T-cell (primary cell): ENCODE results near the gene ASNS. TPM values are rescaled to one million over a fixed set of nuclear protein-coding genes. Genes with fewer than 3 reads are reported as not detected.
"Not testable (repeated sequence)": the region's sequence is repeated elsewhere in the genome, so short reads cannot be mapped to it uniquely, and the experiment has no call there.

Experiments
- ATAC-seq, 4 experiments: fragments of 200-7000 bp in 3 of 4; fragments of 150-1000 bp in 1 of 4; cut with Tn5 transposase; replicated peaks in 1 of 4; 1 replicate in 3 of 4; 2 replicates in 1 of 4; pipeline ENCODE4 v1.10.0; 2021; ENCODE audit warnings: moderate library complexity in 3 of 4, mild to moderate bottlenecking in 2 of 4, moderate number of reproducible peaks in 1 of 4
- CTCF ChIA-PET, 2 donors: fragments of 300-600 bp; sonication (Branson Sonifier 250); formaldehyde crosslinking; loops; one replicate each; lab custom pipeline; 2022; ENCODE audit warnings: antibody characterized with exemption in 2 of 2; lab: Charles Lee
- POLR2A ChIA-PET, 2 donors: fragments of 300-600 bp; sonication (Branson Sonifier 250); formaldehyde crosslinking; loops; one replicate each; lab custom pipeline; 2022; ENCODE audit warnings: antibody characterized with exemption in 2 of 2; lab: Charles Lee
- DNase-seq, 35 experiments: peaks; one replicate each; pipeline versions ENCODE4 v3.0.0 to v3.0.0-alpha.2; 2013 to 2023
- H3K27ac ChIP-seq: one replicate; pipeline ENCODE4 v1.5.1; 2013; ENCODE audit warnings: low read length
- H3K27me3 ChIP-seq, 2 experiments: replicated peaks in 1 of 2; 1 replicate in 1 of 2; 2 replicates in 1 of 2; pipeline versions ENCODE4 v1.6.1 to v1.7.0; 2013; ENCODE audit warnings: low read length in 1 of 2, mixed read lengths in 1 of 2; ENCODE audit not compliant: control insufficient read depth in 2 of 2, insufficient read depth in 2 of 2; ENCODE audit errors: extremely low read depth in 1 of 2
- H3K36me3 ChIP-seq, 2 donors: 1 replicate in 1 of 2; 2 replicates in 1 of 2; pipeline versions ENCODE4 v1.6.1 to v1.7.0; 2013; ENCODE audit warnings: low read length in 1 of 2; ENCODE audit not compliant: control insufficient read depth in 2 of 2, insufficient read depth in 1 of 2; ENCODE audit errors: extremely low read depth in 1 of 2
- H3K4me1 ChIP-seq, 2 experiments: 1 replicate in 1 of 2; 2 replicates in 1 of 2; pipeline versions ENCODE4 v1.6.1 to v1.7.0; 2013; ENCODE audit warnings: low read length in 2 of 2, mixed read lengths in 1 of 2; ENCODE audit not compliant: insufficient read depth in 2 of 2, control insufficient read depth in 1 of 2; ENCODE audit errors: extremely low read depth in 1 of 2
- H3K4me3 ChIP-seq, 2 donors: 1 replicate in 1 of 2; 2 replicates in 1 of 2; pipeline versions ENCODE4 v1.5.1 to v1.7.0; 2013; ENCODE audit warnings: mild to moderate bottlenecking in 2 of 2, low read length in 1 of 2, moderate library complexity in 1 of 2; ENCODE audit not compliant: control insufficient read depth in 1 of 2; ENCODE audit errors: extremely low read depth in 1 of 2
- H3K9me3 ChIP-seq: 2 replicates; pipeline ENCODE4 v1.7.0; 2013
- H3K27ac Mint-ChIP-seq, 2 donors: one replicate each; pipeline ENCODE4 v1.8.0; 2020 to 2021; ENCODE audit warnings: mild to moderate bottlenecking in 2 of 2, mixed read lengths in 2 of 2
- H3K27me3 Mint-ChIP-seq, 2 donors: one replicate each; pipeline ENCODE4 v1.8.0; 2021 to 2022; ENCODE audit warnings: mixed read lengths in 2 of 2
- H3K36me3 Mint-ChIP-seq: one replicate; pipeline ENCODE4 v1.8.0; 2021; ENCODE audit warnings: mixed read lengths
- H3K4me1 Mint-ChIP-seq, 3 donors: one replicate each; pipeline ENCODE4 v1.8.0; 2020 to 2022; ENCODE audit warnings: mixed read lengths in 3 of 3, mild to moderate bottlenecking in 1 of 3
- H3K4me3 Mint-ChIP-seq, 3 donors: one replicate each; pipeline ENCODE4 v1.8.0; 2020 to 2022; ENCODE audit warnings: mild to moderate bottlenecking in 3 of 3, mixed read lengths in 3 of 3, moderate library complexity in 3 of 3
- H3K9me3 Mint-ChIP-seq, 3 donors: one replicate each; pipeline ENCODE4 v1.8.0; 2020 to 2022; ENCODE audit warnings: mixed read lengths in 3 of 3
- WGBS: methylation state at CpG from one replicate; pipeline ENCODE4 v1.1.5; 2013; ENCODE audit warnings: missing lambda C conversion rate; ENCODE audit not compliant: insufficient coverage; 5-methylcytosine and 5-hydroxymethylcytosine counted together
- total RNA-seq, 35 experiments: library from RNA in 6 of 35; stranded (reverse) in 6 of 35; fragments of 120-200 nt in 1 of 35; gene quantifications; one replicate each; pipeline versions ENCODE4 v1.2.1 to v1.2.4 and lab custom pipeline; 2013 to 2026

ASNS gene
- total RNA-seq (10 to 100 TPM; 15.4 to 46.0 (median 27.7) TPM), total RNA-seq (lab: John Stamatoyannopoulos, UW) (0.88 to 14.7 (median 3.1) reads per million in 29 experiments)
- 21.2 TPM for total RNA-seq (2013)

DNA sequence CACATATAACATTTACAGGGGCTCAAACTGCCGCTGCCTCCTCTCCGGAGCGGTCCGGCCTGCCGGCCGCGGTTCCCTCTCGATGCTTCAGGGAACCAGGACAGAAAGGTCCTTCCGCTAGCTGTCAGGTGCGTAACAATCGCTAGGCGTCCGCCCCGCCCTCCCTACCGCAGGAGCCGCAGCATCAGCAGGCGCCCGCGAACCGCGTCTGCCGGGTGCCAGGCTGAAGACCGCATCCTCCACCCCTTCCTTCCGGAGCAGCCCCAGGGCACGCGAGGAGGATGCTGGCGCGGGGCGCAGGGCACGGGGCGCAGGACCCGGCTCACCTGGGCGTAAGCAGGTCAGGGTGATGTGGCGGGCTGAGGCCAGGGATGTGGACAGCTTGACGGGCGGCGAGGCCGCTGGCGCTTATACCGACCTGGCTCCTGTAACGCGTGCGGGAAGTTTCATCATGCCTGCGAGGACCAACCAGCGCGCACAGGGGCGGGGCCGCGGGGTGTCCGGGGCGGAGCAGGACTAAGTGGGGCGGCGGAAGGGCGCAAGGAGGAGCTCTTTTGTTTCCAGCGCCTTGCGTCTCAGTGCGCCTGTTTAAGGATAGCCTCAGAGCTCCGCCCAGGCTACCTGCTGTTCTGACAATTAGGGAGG, at the start of gene ASNS:
ASNS (minus strand) TSS at position 384 of the 645 bp plus-strand sequence. CDS start 3,252 bp downstream, outside the sequence.
- POLR2A ChIA-PET = no interaction called here

GRCh38 chr7:97921254-97921653, 49.0 kb upstream of the ASNS start:
- H3K4me1 ChIP-seq, H3K4me3 ChIP-seq, H3K27me3 Mint-ChIP-seq, H3K9me3 ChIP-seq, H3K4me3 Mint-ChIP-seq, H3K4me1 Mint-ChIP-seq, H3K27me3 ChIP-seq, H3K36me3 ChIP-seq, CTCF ChIA-PET, DNase-seq, H3K9me3 Mint-ChIP-seq, H3K27ac Mint-ChIP-seq, POLR2A ChIA-PET, H3K27ac ChIP-seq, ATAC-seq: not testable (repeated sequence)
- peaks cover 13% of the 10 kb centered on the region for H3K36me3 Mint-ChIP-seq
- WGBS = no CpG with 5 or more reads among the region's 4 CpGs

More for the DNA sequence above, at the start of gene ASNS:
- no peaks in the 10 kb centered on the region for H3K27me3 ChIP-seq
- DNase-seq (peak; percentile 58 to 89 (median 72)), ATAC-seq (peak; percentile 86 to 87 (median 86))
- H3K9me3 Mint-ChIP-seq = no peaks in the 10 kb centered on the region
- CTCF ChIA-PET = interaction anchor here in 1 of 2 donors (0.5 to 1.4 kb wide), 2 partner anchors 99 to 754 kb away, joined by 3 read pairs; partner anchors contain the start of gene SDHAF3
- H3K9me3 ChIP-seq = no peaks in the 10 kb centered on the region
- H3K4me3 ChIP-seq = peak within 1 kb of the TSS; percentile 74 to 89
- peak within 1 kb of the TSS; percentile 85 for H3K27ac ChIP-seq
- H3K27me3 Mint-ChIP-seq = no peaks in the 10 kb centered on the region
- H3K4me1 ChIP-seq = peaks cover 9 to 20% of the 10 kb centered on the region in 2 experiments
- 2% methylated on average over 58 of the region's 58 CpGs for WGBS
- peak within 1 kb of the TSS; percentile 85 to 86 (median 86) for H3K4me3 Mint-ChIP-seq
- H3K27ac Mint-ChIP-seq = peak within 1 kb of the TSS; percentile 86 to 91
- H3K36me3 ChIP-seq = peaks cover 0 to 8% of the 10 kb centered on the region in 2 donors
- H3K36me3 Mint-ChIP-seq = peaks cover 17% of the 10 kb centered on the region
- H3K4me1 Mint-ChIP-seq = peaks cover 16 to 20% (median 18%) of the 10 kb centered on the region in 3 donors

DNA sequence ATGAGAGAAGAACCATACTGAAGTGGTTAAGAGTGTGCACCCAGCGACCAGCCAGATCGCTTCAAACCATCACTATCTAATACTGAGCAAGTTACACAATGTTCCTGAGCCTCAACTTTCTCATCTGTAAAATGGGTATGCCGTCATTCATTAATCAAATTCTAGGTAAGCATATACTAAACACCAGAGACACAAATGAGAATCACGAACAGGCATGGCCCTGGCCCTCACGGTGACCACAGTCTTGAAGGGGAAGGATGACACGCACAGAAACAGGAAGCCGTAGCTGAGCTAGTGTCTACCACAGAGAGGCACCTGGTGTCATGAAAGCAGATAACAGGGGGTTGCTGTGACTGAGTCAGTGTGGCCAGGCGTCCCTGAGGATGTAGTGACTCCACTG, 43.1 kb upstream of the ASNS start:
- H3K36me3 Mint-ChIP-seq, H3K4me3 ChIP-seq, CTCF ChIA-PET, ATAC-seq, H3K9me3 ChIP-seq, H3K4me3 Mint-ChIP-seq, DNase-seq, H3K27ac Mint-ChIP-seq, H3K27me3 Mint-ChIP-seq, H3K4me1 Mint-ChIP-seq, H3K4me1 ChIP-seq, POLR2A ChIA-PET, H3K27me3 ChIP-seq, H3K9me3 Mint-ChIP-seq, H3K36me3 ChIP-seq, H3K27ac ChIP-seq: not testable (repeated sequence)
- 60% methylated on average over 1 of the region's 8 CpGs for WGBS

DNA sequence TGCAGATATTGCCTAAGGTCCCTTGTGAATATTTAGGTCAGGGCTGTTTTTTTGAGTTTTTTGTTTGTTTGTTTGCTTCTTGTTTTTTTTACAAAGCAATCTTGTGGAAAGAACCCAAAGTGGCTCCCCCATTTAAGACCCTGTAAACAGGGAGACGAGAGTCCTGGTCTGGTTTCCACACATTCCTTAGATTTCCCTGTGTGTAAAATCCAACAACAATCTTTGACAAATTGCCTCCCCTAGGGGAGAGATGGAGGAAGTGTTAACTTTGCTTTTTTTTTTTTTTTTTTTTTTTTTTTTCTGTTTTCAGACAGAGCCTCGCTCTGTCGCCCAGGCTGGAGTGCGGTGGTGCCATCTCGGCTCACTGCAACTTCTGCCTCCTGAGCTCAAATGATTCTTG, 40.1 kb upstream of the ASNS start:
- H3K27me3 Mint-ChIP-seq, H3K27me3 ChIP-seq, H3K36me3 ChIP-seq, POLR2A ChIA-PET, H3K4me3 ChIP-seq, H3K27ac ChIP-seq, H3K4me1 Mint-ChIP-seq, H3K36me3 Mint-ChIP-seq, CTCF ChIA-PET, H3K27ac Mint-ChIP-seq, H3K9me3 Mint-ChIP-seq, H3K9me3 ChIP-seq, H3K4me1 ChIP-seq, ATAC-seq, DNase-seq, H3K4me3 Mint-ChIP-seq: not testable (repeated sequence)
- WGBS = no CpG with 5 or more reads among the region's 5 CpGs

DNA sequence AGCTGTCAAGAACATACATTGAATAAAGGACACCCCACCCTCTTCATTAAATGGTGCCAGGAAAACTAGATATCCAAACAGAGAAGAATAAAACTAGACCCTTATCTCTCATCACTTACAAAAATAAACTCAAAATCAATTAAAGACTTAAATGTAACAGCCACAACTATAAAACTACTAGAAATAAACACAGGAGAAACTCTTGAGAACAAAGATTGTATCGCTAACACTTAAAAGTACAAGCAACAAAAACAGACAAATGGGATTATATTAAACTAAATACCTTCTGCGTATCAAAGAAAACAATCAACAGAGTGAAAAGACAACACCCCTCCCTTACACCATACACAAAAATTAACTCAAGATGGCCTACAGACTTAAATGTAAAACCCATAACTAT, 24.7 kb upstream of the ASNS start:
- CTCF ChIA-PET, ATAC-seq: not testable (repeated sequence)

DNA sequence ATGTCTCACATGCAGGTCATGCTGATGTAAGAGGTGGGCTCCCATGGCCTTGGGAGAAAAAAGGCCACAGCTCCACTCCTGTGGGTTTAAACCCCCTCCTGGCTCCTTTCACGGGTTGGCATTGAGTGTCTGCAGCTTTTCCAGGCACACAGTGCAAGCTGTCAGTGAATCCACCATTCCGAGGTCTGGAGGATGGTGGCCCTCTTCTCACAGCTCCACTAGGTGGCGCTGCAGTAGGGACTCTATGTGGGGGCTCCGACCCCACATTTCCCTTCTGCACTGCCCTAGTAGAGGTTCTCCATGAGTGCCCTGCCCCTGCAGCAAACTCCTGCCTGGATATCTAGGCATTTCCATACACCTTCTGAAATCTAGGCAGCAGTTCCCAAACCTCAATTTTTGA, 19.5 kb upstream of the ASNS start:
- H3K4me3 ChIP-seq, H3K27ac Mint-ChIP-seq, H3K4me1 ChIP-seq, H3K4me1 Mint-ChIP-seq, H3K9me3 ChIP-seq, ATAC-seq, H3K27me3 Mint-ChIP-seq, CTCF ChIA-PET, POLR2A ChIA-PET, H3K36me3 ChIP-seq, H3K4me3 Mint-ChIP-seq, H3K27me3 ChIP-seq, H3K27ac ChIP-seq, DNase-seq: not testable (repeated sequence)
- 79% methylated on average over 2 of the region's 4 CpGs for WGBS
- Mint-ChIP-seq H3K36me3 (peaks cover 23% of the 10 kb centered on the region), H3K9me3 (peaks cover 6 to 17% (median 11%) of the 10 kb centered on the region in 3 donors)

More for the DNA sequence above, 24.7 kb upstream of the ASNS start:
- no CpG with 5 or more reads among the region's 2 CpGs for WGBS
- H3K9me3 ChIP-seq, DNase-seq, H3K27me3 Mint-ChIP-seq, H3K27me3 ChIP-seq, H3K4me3 Mint-ChIP-seq, H3K4me1 Mint-ChIP-seq, H3K27ac ChIP-seq, H3K4me1 ChIP-seq, H3K4me3 ChIP-seq, POLR2A ChIA-PET, H3K27ac Mint-ChIP-seq, H3K36me3 ChIP-seq: not testable (repeated sequence)
- Mint-ChIP-seq H3K36me3 (peaks cover 14% of the 10 kb centered on the region), H3K9me3 (peaks cover 3 to 16% (median 6%) of the 10 kb centered on the region in 3 donors)
